Measurements from ENCODE around the gene COTL1.

The COTL1 gene

GRCh38 chr16:84603140-84603816, 14.6 kb downstream of the COTL1 start:
- DNase-seq (ENCODE audit: insufficient read length, low spot score) (no peak), FAIRE-seq (no peak)
- TF ChIP-seq, protein P1, sequence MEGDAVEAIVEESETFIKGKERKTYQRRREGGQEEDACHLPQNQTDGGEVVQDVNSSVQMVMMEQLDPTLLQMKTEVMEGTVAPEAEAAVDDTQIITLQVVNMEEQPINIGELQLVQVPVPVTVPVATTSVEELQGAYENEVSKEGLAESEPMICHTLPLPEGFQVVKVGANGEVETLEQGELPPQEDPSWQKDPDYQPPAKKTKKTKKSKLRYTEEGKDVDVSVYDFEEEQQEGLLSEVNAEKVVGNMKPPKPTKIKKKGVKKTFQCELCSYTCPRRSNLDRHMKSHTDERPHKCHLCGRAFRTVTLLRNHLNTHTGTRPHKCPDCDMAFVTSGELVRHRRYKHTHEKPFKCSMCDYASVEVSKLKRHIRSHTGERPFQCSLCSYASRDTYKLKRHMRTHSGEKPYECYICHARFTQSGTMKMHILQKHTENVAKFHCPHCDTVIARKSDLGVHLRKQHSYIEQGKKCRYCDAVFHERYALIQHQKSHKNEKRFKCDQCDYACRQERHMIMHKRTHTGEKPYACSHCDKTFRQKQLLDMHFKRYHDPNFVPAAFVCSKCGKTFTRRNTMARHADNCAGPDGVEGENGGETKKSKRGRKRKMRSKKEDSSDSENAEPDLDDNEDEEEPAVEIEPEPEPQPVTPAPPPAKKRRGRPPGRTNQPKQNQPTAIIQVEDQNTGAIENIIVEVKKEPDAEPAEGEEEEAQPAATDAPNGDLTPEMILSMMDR (IDR thresholded peaks at IDR 0.05; ENCODE audit: insufficient read depth, missing control alignments) = no peak

DNA sequence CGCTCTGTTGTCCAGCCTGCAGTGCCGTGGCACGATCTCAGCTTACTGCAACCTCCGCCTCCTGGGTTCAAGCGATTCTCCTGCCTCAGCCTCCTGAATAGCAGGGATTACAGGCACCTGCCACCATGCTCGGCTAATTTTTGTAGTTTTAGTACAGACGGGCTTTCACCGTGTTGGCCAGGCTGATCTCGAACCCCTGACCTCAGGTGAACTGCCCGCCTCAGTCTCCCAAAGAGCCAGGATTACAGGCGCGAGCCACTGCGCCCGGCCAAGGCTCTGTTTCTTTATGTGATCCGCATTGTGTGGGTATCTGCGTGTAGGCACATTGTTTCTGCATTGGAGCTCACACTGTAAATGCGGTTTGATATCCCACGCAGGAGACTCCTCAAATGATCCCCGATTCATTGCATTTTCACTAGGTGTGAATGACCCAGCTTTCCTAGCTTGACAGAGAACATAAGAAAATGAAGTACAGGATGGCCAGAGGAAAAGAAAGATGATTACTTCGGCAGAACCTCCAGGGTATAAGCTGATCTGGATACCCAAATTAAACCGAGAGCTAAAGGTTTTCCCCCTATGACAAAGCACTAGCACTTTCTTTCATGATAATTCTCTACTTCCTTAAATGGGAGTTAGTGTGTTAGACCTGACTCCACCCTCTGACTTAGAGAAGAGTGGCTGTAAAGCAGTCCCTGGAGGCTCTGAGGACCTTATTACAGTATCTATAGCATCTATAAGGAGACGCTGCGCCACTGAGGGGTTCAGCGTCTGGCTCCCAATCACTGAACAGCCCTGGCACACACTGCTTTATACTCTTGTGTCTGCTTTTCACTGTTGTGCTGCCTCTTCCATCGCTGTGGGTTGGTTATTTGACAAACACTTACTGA, 17.3 kb downstream of the COTL1 start:
- TF ChIP-seq, protein P1 (IDR thresholded peaks at IDR 0.05; ENCODE audit: insufficient read depth, missing control alignments) = no peak
- DNase-seq (ENCODE audit: insufficient read length, low spot score) (no peak), FAIRE-seq (no peak)

DNA sequence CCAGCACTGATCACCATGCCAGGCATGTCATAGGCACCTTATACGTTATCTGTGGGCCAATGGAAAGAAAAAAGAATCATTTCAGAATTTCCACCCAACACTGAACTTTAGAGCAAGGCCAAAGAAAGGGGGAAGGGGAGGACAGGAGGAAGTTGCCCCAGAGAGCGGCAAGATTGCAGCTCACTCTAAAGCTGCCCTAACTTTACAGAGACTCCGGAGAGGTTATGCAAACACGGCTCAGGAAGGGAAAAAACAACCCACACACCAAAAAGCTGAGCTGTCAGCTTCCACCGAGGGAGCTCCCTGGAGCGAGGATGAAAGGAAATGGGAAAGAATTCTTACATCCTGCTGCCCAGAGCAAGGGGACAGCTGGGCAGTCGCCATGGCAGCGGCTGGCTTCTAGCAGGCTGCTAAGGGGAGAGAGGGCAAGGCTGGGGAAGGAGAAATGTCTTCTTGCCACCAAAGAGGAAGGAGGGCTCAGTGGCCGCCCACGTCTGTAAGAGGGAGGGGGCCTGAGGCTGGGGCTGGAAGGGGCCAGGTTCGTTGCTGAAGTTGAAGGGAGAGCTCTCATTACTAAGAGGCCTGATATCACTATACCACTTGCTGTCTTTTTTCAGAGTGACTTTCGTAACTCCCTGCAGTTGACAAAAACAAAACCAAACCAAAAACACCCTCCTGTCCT, 18.2 kb downstream of the COTL1 start:
- FAIRE-seq (no peak), DNase-seq (ENCODE audit: insufficient read length, low spot score) (no peak)

GRCh38 chr16:84598360-84598759, 19.5 kb downstream of the COTL1 start:
- DNase-seq (ENCODE audit: insufficient read length, low spot score) (no peak), FAIRE-seq (no peak)
- TF ChIP-seq, protein P1 (IDR thresholded peaks at IDR 0.05; ENCODE audit: insufficient read depth, missing control alignments) = no peak

More for the DNA sequence above, 18.2 kb downstream of the COTL1 start:
- TF ChIP-seq, protein P1 (IDR thresholded peaks at IDR 0.05; ENCODE audit: insufficient read depth, missing control alignments) = no peak

- FAIRE-seq = no peak
- DNase-seq (ENCODE audit: insufficient read length, low spot score) = no peak
- TF ChIP-seq, protein P1 (IDR thresholded peaks at IDR 0.05; ENCODE audit: insufficient read depth, missing control alignments) = no peak
Measured at GRCh38 chr16:84597931-84598351, 19.9 kb downstream of the COTL1 start.

- TF ChIP-seq, protein P1 (IDR thresholded peaks at IDR 0.05; ENCODE audit: insufficient read depth, missing control alignments) = no peak
- FAIRE-seq (no peak), DNase-seq (ENCODE audit: insufficient read length, low spot score) (no peak)
Measured at GRCh38 chr16:84597528-84597896, 20.4 kb downstream of the COTL1 start.

Data from D721Med (cell line).